Stimulated activated CD4-positive, alpha-beta T cell treated with anti-CD3 and anti-CD28 coated beads, Interleukin-12 subunit alpha, Interleukin-12 subunit beta, amount 100 ng/mL, for 48 hours (primary cell): Measurements from ENCODE around the gene UGP2.
A peak's percentile ranks its signal among the peaks of the same experiment; 100 is the strongest.
"Not testable (repeated sequence)": the region's sequence is repeated elsewhere in the genome, so short reads cannot be mapped to it uniquely, and the experiment has no call there.

Experiments
- DNase-seq, 3 donors: peaks; one replicate each; pipeline ENCODE4 v3.0.0-alpha.2; 2020; ENCODE audit warnings: low read depth in 2 of 3, low spot score in 1 of 3

UGP2 gene

DNA sequence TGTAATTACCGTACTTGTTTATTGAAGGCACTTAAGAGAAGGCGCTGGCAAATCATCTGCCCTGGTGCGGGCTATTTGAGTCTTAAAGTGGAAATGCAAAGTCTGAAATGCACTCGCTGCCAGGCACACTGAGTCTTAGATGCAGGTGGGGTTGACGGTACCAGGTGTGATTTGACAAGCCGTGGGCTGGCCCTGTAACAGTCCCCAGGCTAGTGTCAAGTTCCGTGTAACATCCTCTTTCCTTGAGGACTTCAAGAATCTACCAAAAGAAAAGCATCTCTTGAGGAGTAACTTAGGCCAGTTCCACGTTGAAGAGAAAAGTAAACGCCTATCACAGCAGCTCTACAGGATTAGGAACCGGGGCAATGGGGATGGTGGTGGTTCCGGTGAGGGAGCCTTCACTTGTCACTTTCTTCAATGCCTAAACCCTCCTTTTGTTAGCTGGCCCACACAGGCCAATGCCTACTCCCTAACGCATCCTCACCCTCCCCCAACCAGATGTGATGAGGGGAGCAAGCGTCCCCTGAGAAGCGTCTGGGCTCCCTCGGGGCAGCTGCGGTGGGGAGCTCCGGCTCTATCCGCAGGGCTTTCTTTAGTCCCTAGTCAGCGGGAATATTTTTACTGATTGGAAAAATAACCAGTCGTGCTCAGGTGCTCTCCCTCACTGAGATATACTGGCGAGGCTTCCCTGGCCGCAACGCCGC, 1.5 kb upstream of the UGP2 start:
- peak in 1 of 3 donors; percentile 7 for DNase-seq

- DNase-seq = peak; percentile 95 to 98 (median 97)
Measured at GRCh38 chr2:63840785-63841253, 877 bp upstream of the UGP2 start.

DNA sequence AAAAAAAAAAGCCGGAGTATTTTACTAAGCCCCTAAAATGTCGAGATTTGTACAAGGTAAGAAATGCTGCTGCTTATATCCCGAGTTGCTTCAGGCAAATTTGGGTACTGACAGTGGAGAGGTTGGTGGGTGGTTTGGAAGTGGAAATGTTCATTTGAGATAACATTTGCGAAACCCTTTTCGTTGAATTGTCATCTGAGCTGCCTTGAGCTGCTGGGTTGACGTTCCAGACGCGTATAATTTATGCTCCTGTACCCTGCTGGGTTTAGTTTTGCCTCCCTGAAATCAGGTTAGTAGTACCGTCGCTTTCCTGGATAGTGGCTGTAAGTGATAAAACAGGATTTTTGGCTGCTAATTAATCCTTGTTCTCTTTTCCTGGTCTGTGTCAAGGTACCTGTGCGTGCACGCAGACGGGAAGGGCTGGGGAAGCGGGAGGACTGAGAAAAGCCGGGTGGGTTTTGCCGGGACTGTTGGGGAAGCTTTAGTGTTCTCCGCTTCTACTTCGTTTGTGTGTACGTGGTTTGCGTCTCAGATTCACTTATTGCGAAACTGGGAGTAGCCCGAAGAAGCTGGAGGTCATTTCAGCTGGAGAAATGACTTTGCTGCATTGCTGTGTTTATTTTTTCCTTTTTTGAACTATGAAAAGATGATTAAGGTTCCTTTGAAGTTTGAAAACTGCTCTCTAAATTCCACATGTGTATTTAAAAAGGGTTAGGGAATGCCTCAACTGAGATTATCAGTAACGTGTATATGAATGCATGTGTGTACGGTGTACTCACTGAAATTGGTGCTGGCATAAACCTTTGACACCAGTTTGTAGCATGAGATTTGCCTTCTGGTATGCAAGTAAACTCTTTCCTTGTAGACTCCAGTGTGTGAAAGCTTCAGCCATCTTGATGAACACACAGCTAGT, 709 bp downstream of the UGP2 start:
- no peak for DNase-seq

GRCh38 chr2:63843093-63843492, 1.4 kb downstream of the UGP2 start:
- DNase-seq = no peak

DNA sequence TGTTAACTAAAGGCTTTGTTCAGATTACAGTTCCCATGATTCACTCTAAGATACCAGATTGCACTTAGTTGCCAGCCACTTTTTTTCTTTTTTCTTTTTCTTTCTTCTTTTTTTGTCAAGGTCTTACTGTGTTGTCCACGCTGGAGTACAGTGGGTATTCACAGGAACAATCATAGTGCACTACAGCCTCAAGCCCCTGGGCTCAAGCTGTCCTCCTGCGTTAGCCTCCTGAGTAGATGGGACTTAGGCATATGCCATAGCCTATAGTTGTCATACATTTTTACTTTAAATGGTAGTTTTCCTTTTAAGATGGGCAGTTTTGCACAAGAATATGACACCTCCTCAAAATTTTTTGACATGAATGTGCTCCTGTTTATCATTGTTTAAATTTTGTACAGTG, 2.1 kb downstream of the UGP2 start:
- DNase-seq = no peak

- DNase-seq = no peak
Measured at GRCh38 chr2:63844616-63845015, 2.9 kb downstream of the UGP2 start.

DNA sequence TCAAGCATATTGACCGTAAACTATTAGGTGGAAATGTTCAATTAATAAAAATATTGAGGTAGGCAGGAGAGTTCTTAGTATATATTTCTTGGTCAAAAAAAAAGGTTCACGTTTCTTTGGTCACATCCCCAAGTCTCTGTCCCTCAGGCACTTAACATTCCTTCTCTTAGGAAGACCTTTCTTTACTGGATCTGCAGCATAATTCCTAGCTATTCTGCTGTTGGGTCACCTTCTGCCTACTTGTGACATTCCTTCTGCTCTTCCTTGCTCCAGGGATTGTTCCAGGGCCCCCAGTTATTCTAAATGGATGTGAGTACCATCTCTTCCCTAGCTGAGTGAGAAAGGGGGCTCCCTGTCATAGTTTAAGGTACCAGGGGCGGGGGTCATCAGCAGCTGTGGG, 4.2 kb downstream of the UGP2 start:
- no peak for DNase-seq

GRCh38 chr2:63846487-63846886, 4.8 kb downstream of the UGP2 start:
- DNase-seq = no peak

DNA sequence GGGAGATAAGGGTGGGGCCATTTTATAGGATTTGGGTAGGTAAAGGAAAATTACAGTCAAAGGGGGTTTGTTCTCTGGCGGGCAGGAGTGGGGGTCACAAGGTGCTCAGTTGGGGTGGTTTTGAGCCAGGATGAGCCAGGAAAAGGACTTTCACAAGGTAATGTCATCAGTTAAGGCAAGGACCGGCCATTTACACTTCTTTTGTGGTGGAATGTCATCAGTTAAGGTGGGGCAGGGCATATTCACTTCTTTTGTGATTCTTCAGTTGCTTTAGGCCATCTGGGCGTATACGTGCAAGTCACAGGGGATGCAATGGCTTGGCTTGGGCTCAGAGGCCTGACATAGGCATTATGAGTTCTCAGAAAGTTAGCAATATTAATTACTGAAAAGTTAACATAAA, 5.9 kb downstream of the UGP2 start:
- DNase-seq = not testable (repeated sequence)

- DNase-seq = no peak
Measured at GRCh38 chr2:63849381-63850203, 7.9 kb downstream of the UGP2 start.

GRCh38 chr2:63850204-63850571, 8.5 kb downstream of the UGP2 start:
- no peak for DNase-seq

DNA sequence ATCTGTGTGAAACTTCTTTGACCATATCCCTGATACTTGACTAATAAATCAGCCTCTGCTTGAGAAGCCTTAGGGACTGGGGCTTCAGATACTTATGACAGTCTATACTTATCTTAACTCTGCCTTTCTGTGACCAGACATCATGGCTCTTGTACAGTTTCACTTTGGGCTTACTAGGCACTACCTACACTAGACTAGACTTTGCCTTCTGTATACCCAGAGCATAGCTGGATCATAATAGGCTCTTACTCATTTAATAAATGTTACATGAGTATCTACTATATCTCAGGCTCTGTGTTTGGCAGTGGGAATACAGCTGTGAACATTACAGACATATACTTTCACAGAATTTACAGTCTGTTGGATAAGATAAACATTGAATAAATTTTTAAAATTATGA, 9.0 kb downstream of the UGP2 start:
- no peak for DNase-seq

DNA sequence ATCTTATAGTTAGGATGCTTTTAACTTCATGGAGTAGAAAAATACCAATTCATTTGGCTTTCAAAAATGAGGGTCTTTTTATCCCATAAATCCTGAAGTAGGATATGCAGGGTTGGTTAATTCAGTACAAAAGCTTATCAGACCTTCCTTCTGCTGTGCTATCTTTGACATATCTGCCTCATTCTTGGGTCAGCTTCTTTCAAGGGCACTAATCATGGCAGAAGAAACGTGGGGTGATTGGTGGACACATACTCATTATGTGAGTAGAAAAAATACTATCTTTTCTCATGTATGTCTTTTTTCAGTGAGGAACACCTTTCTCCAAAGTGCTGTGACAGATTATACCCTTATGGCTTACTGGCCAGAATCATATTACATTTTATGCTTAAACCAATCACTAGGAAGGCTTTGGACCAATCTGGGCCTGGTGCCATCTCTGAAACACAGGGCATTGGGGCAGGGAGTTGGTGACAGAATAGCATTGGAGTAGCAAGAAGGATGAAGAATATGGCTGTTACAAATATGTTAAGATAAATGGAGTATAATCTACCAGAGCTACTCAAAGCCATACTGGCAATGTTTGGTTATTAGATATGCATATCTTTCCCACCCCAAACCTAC, 10.1 kb downstream of the UGP2 start:
- no peak for DNase-seq

GRCh38 chr2:63853527-63854310, 12.0 kb downstream of the UGP2 start:
- no peak for DNase-seq

GRCh38 chr2:63855418-63856302, 14.0 kb downstream of the UGP2 start:
- DNase-seq = no peak

GRCh38 chr2:63856303-63856603, 14.6 kb downstream of the UGP2 start:
- DNase-seq = peak in 2 of 3 donors; percentile 10 to 22

DNA sequence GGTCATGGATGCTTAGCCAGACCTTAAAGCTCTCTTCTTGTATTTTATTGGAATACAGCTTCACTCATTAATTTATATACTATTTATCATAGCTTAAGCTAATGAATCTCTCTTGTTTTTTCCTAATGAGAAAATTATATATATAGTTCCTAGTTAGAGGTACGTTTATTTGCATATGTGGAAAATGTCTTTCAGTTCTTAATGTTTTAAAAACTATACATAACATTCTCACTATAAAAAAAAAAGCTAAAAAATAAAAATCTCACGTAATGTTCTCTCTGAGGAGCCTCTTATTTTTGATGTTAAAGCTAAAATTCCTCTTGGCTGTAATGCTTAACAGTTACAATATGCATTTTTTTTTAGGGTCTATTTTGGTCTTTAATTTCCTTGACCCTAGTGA, 16.6 kb downstream of the UGP2 start:
- no peak for DNase-seq

DNA sequence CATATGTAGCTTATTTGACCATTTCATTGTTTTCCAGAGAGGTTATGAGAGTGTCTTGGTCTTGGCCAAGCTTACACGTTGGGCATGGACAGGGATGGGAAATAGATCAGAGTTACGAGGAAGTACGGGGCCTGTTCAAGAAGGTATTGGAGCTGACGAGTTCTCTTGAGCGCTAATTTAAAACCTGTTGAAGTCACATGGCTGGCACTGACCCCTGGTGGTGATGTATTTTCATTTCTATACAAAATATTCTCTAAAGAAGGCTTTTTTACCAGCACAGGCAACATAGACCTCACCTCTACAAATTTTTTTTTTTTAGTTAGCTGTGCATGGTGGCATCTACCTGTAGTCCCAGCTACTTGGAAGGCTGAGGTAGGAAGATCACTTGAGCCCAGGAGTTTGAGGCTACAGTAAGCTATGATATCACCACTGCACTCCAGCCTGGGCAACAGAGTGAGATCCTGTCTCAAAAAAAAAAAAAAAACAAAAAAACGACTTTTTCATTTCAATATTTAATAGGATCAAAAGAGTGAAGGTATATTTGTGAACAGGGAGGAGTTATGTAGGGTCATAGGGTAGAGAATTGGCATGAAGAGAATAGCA, 19.6 kb downstream of the UGP2 start:
- DNase-seq = peak in 2 of 3 donors; percentile 15 to 47

- DNase-seq = no peak
Measured at GRCh38 chr2:63862806-63863205, 21.1 kb downstream of the UGP2 start.
